ENCODE data around the gene EVI5. TPM values are rescaled to one million over a fixed set of nuclear protein-coding genes. Genes with fewer than 3 reads are reported as not detected.

The EVI5 gene
- polyA plus RNA-seq, 1 donor from 2014 or later = 8.5 TPM

GRCh38 chr1:92572520-92572919 is 212.4 kb downstream of the EVI5 start:
- Histone ChIP-seq H3K4me3 (ENCODE audit: low read length) (no peak overlapping the region), H2AFZ (ENCODE audit: low read depth, low read length) (no peak overlapping the region), H3K9ac (ENCODE audit: low read length) (no peak overlapping the region), H3K27ac (ENCODE audit: low read length) (no peak overlapping the region), H3K36me3 (ENCODE audit: insufficient read depth, low read length) (no peaks in the 10 kb centered on the region), H3K9me3 (ENCODE audit: low read length) (no peaks in the 10 kb centered on the region), H4K20me1 (ENCODE audit: insufficient read depth) (no peaks in the 10 kb centered on the region), H3K9me2 (ENCODE audit: insufficient read depth, low read length) (no peaks in the 10 kb centered on the region), H3K79me2 (replicated peaks; ENCODE audit: insufficient read depth, low read length) (no peaks in the 10 kb centered on the region), H3K27me3 (ENCODE audit: insufficient read depth, low read depth, low read length) (no peaks in the 10 kb centered on the region), H3F3A (ENCODE audit: insufficient read depth, low read length, poor library complexity, severe bottlenecking) (no peaks in the 10 kb centered on the region), H3K4me2 (ENCODE audit: low read length) (no peak overlapping the region)
- TF ChIP-seq REST (IDR thresholded peaks at IDR 0.05; ENCODE audit: borderline replicate concordance) (no peak), SMC3 (conservative IDR thresholded peaks at IDR 0.05; ENCODE audit: poor library complexity) (no peak), MXI1 (conservative IDR thresholded peaks at IDR 0.05; ENCODE audit: poor library complexity, severe bottlenecking) (no peak), EP300 (conservative IDR thresholded peaks at IDR 0.05; ENCODE audit: poor library complexity, severe bottlenecking) (no peak)

GRCh38 chr1:92571578-92571977 is 213.3 kb downstream of the EVI5 start:
- H3K36me3 ChIP-seq (ENCODE audit: insufficient read depth, low read length) = no peaks in the 10 kb centered on the region

More at GRCh38 chr1:92571578-92571977, 213.3 kb downstream of the EVI5 start:
- H3K27me3 ChIP-seq (ENCODE audit: insufficient read depth, low read depth, low read length) = no peaks in the 10 kb centered on the region
- no peak overlapping the region for H3K9ac ChIP-seq (ENCODE audit: low read length)
- TF ChIP-seq EZH2 (IDR thresholded peaks at IDR 0.05; ENCODE audit: borderline replicate concordance, insufficient read depth, low read length, poor library complexity, severe bottlenecking) (no peak), EP300 (conservative IDR thresholded peaks at IDR 0.05; ENCODE audit: poor library complexity, severe bottlenecking) (no peak), POLR2AphosphoS5 (IDR thresholded peaks at IDR 0.05) (no peak), CTCF (IDR thresholded peaks at IDR 0.05; ENCODE audit: poor library complexity, severe bottlenecking) (no peak), REST (IDR thresholded peaks at IDR 0.05; ENCODE audit: borderline replicate concordance) (no peak), MXI1 (conservative IDR thresholded peaks at IDR 0.05; ENCODE audit: poor library complexity, severe bottlenecking) (no peak), TAF1 (IDR thresholded peaks at IDR 0.05; ENCODE audit: low read depth) (no peak), SMC3 (conservative IDR thresholded peaks at IDR 0.05; ENCODE audit: poor library complexity) (no peak), RAD21 (conservative IDR thresholded peaks at IDR 0.05) (no peak)
- no peak overlapping the region for H3K4me2 ChIP-seq (ENCODE audit: low read length)
- H3K4me3 ChIP-seq (ENCODE audit: low read length) = no peak overlapping the region
- H3K9me3 ChIP-seq (ENCODE audit: low read length) = no peaks in the 10 kb centered on the region
- H2AFZ ChIP-seq (ENCODE audit: low read depth, low read length) = no peak overlapping the region
- H3F3A ChIP-seq (ENCODE audit: insufficient read depth, low read length, poor library complexity, severe bottlenecking) = no peaks in the 10 kb centered on the region
- no peak overlapping the region for H3K27ac ChIP-seq (ENCODE audit: low read length)
- H4K20me1 ChIP-seq (ENCODE audit: insufficient read depth) = no peaks in the 10 kb centered on the region
- no peaks in the 10 kb centered on the region for H3K9me2 ChIP-seq (ENCODE audit: insufficient read depth, low read length)
- no peaks in the 10 kb centered on the region for H3K79me2 ChIP-seq (replicated peaks; ENCODE audit: insufficient read depth, low read length)
